Measurements from ENCODE around the gene XYLT1. TPM values are rescaled to one million over a fixed set of nuclear protein-coding genes. Genes with fewer than 3 reads are reported as not detected.

Gene XYLT1
- total and polyA plus RNA-seq, 10 of the 15 experiments (the other 5 are each of a cell fraction or from before 2014, with no cell fraction given), result 0.88 to 14.8 (median 5.8) TPM

- TF ChIP-seq SKIL (IDR thresholded peaks at IDR 0.05; ENCODE audit: low read depth, poor library complexity, severe bottlenecking) (no peak), ZSCAN29 (IDR thresholded peaks at IDR 0.05) (no peak), EGR1 (IDR thresholded peaks at IDR 0.05; ENCODE audit: borderline replicate concordance in 1 of 2, low read depth in 2 of 2, low read length in 2 of 2) (no peak), POLR2AphosphoS2 (IDR thresholded peaks at IDR 0.05; ENCODE audit: low read depth, low read length) (no peak), PAX8 (IDR thresholded peaks at IDR 0.05) (no peak), YBX1 (IDR thresholded peaks at IDR 0.05) (no peak)
These were observed 302.6 kb downstream of the XYLT1 start (continued) for GRCh38 chr16:17168181-17168580.

- no peaks in the 10 kb centered on the region for H3K27me3 ChIP-seq (replicated peaks in 1 of 2; ENCODE audit: control insufficient read depth in 2 of 2, insufficient read depth in 2 of 2, low read length in 1 of 2)
- peaks cover 13% of the 10 kb centered on the region for H3K4me1 ChIP-seq (ENCODE audit: control insufficient read depth, insufficient read depth, low read length)
- WGBS (ENCODE audit: insufficient coverage, insufficient replicate concordance, low lambda C conversion rate, missing lambda C conversion rate), result 41% methylated on average over 4 of the region's 4 CpGs
- H3K9me3 ChIP-seq (replicated peaks; ENCODE audit: control insufficient read depth, insufficient read depth, low read length), result no peaks in the 10 kb centered on the region; the same call in 2 of the 3 replicates
- H3K9ac ChIP-seq (ENCODE audit: control insufficient read depth, insufficient read depth, low read length), result no peak overlapping the region
- in situ Hi-C loops (cut with MboI), result no loop called here
- no peak for ATAC-seq
- H3K36me3 ChIP-seq (ENCODE audit: control insufficient read depth in 2 of 2, insufficient read depth in 2 of 2, low read length in 1 of 2), result no peaks in the 10 kb centered on the region
- no peak for FAIRE-seq
- intact Hi-C loops (cut with micrococcal nuclease; ENCODE audit: unreplicated experiment), result no loop called here
- no peak overlapping the region for H3K27ac ChIP-seq (ENCODE audit: control insufficient read depth, insufficient read depth)
- ChIA-PET POLR2A (interaction anchor here (0.7 kb wide), 1 partner anchor 9 kb away, joined by 3 read pairs; no protein-coding TSS in a partner anchor), RAD21 (ENCODE audit: unreplicated experiment) (no interaction called here), CTCF (no interaction called here), SMC1A (ENCODE audit: uncharacterized antibody, unreplicated experiment) (no interaction called here)
- no peak overlapping the region for H2AFZ ChIP-seq (ENCODE audit: control insufficient read depth, low read depth, low read length)
- H3K4me2 ChIP-seq (ENCODE audit: control insufficient read depth, insufficient read depth), result no peak overlapping the region
- H4K20me1 ChIP-seq (ENCODE audit: control insufficient read depth, insufficient read depth), result no peaks in the 10 kb centered on the region
- TF ChIP-seq FOS (IDR thresholded peaks at IDR 0.05; ENCODE audit: borderline replicate concordance, extremely low read depth, insufficient read length) (no peak), USF2 (IDR thresholded peaks at IDR 0.05; ENCODE audit: borderline replicate concordance, low read depth, low read length) (no peak), BHLHE40 (IDR thresholded peaks at IDR 0.05; ENCODE audit: borderline replicate concordance in 1 of 2, low read depth in 2 of 2, low read length in 1 of 2) (no peak), SP1 (IDR thresholded peaks at IDR 0.05; ENCODE audit: low read depth, low read length) (no peak), REST (IDR thresholded peaks at IDR 0.05; ENCODE audit: low read depth, low read length) (peak; percentile 86), ELK1 (IDR thresholded peaks at IDR 0.05; ENCODE audit: low read depth, low read length) (no peak)
- H3K4me3 ChIP-seq, result no peak overlapping the region
- no peaks in the 10 kb centered on the region for H3K79me2 ChIP-seq (ENCODE audit: control insufficient read depth, insufficient read depth, low read length)
- no peak for DNase-seq (ENCODE audit: low read depth, low spot score)
- no TSS peak for BruUV-seq (replicated peaks)
These were observed 304.7 kb downstream of the XYLT1 start for GRCh38 chr16:17166095-17166494.

Data from GM12878 (cell line).